Esophagus squamous epithelium (tissue), 4 donors: ENCODE results near the gene MRPS10.

Experiments used
- CTCF ChIP-seq, 6 experiments: fragments of 450-650 bp in 4 of 6; fragments of 200-600 bp in 2 of 6; sonication (generic) in 2 of 6; IDR thresholded peaks; one replicate each; pipeline ENCODE4 v1.5.1; 2016 to 2019; ENCODE audit warnings: antibody characterized with exemption in 6 of 6, mild to moderate bottlenecking in 4 of 6, moderate library complexity in 4 of 6
- POLR2A ChIP-seq, 4 donors: fragments of 450-650 bp; IDR thresholded peaks; one replicate each; pipeline ENCODE4 v1.6.1; 2017; ENCODE audit warnings: antibody characterized with exemption in 4 of 4, mild to moderate bottlenecking in 4 of 4, moderate library complexity in 3 of 4

GRCh38 chr6:42226161-42226611 lies 8.5 kb upstream of the MRPS10 start:
- TF ChIP-seq CTCF (IDR thresholded peaks at IDR 0.05), result no peak
- TF ChIP-seq POLR2A (IDR thresholded peaks at IDR 0.05), result no peak
